ENCODE data around the gene LHX6. TPM values are rescaled to one million over a fixed set of nuclear protein-coding genes. Genes with fewer than 3 reads are reported as not detected.

LHX6 gene
- total RNA-seq, 1 donor = not detected

- no peak overlapping the region for H3K4me3 ChIP-seq (ENCODE audit: low read depth, low read length)
- TF ChIP-seq CTCF (IDR thresholded peaks at IDR 0.05; ENCODE audit: insufficient read depth, low read depth, low read length) = no peak
- DNase-seq (ENCODE audit: low read depth) = no peak
Measured at GRCh38 chr9:122254761-122255160, 26.0 kb upstream of the LHX6 start.

GRCh38 chr9:122252796-122253195 is 24.0 kb upstream of the LHX6 start:
- no peak overlapping the region for H3K4me3 ChIP-seq (ENCODE audit: low read depth, low read length)
- DNase-seq (ENCODE audit: low read depth) = no peak
- no peak for TF ChIP-seq CTCF (IDR thresholded peaks at IDR 0.05; ENCODE audit: insufficient read depth, low read depth, low read length)

- TF ChIP-seq CTCF (IDR thresholded peaks at IDR 0.05; ENCODE audit: insufficient read depth, low read depth, low read length) = no peak
- DNase-seq (ENCODE audit: low read depth) = no peak
- H3K4me3 ChIP-seq (ENCODE audit: low read depth, low read length) = no peak overlapping the region
Measured at GRCh38 chr9:122251351-122251750, 22.6 kb upstream of the LHX6 start.

- TF ChIP-seq CTCF (IDR thresholded peaks at IDR 0.05; ENCODE audit: insufficient read depth, low read depth, low read length) = no peak
- no peak for DNase-seq (ENCODE audit: low read depth)
- no peak overlapping the region for H3K4me3 ChIP-seq (ENCODE audit: low read depth, low read length)
Measured at GRCh38 chr9:122248448-122248865, 19.7 kb upstream of the LHX6 start.

- H3K4me3 ChIP-seq (ENCODE audit: low read depth, low read length) = no peak overlapping the region
- TF ChIP-seq CTCF (IDR thresholded peaks at IDR 0.05; ENCODE audit: insufficient read depth, low read depth, low read length) = no peak
Measured at GRCh38 chr9:122246666-122247065, 17.9 kb upstream of the LHX6 start.

GRCh38 chr9:122244349-122244748 is 15.6 kb upstream of the LHX6 start:
- no peak for TF ChIP-seq CTCF (IDR thresholded peaks at IDR 0.05; ENCODE audit: insufficient read depth, low read depth, low read length)
- H3K4me3 ChIP-seq (ENCODE audit: low read depth, low read length) = no peak overlapping the region
- no peak for DNase-seq (ENCODE audit: low read depth)

More at GRCh38 chr9:122246666-122247065, 17.9 kb upstream of the LHX6 start:
- DNase-seq (ENCODE audit: low read depth) = no peak

- TF ChIP-seq CTCF (IDR thresholded peaks at IDR 0.05; ENCODE audit: insufficient read depth, low read depth, low read length) = no peak
- DNase-seq (ENCODE audit: low read depth) = no peak
Measured at GRCh38 chr9:122239722-122240121, 11.0 kb upstream of the LHX6 start.

More at GRCh38 chr9:122239722-122240121, 11.0 kb upstream of the LHX6 start:
- H3K4me3 ChIP-seq (ENCODE audit: low read depth, low read length) = no peak overlapping the region
